IMR-90 (cell line): Measurements from ENCODE around the gene WDR45B. TPM values are rescaled to one million over a fixed set of nuclear protein-coding genes. Genes with fewer than 3 reads are reported as not detected.

Source experiments
- ATAC-seq: fragments of 200-7000 bp; cut with Tn5 transposase; 2 replicates; pipeline ENCODE4 v1.9.1; 2020; ENCODE audit warnings: low read depth, mild to moderate bottlenecking, moderate library complexity
- BruUV-seq: library from RNA; stranded (reverse); fragments of 400-500 nt; replicated peaks from 2 replicates; lab custom pipeline; 2021; lab: Mats Ljungman, UMichigan
- CTCF ChIA-PET: fragments of 300-600 bp; formaldehyde crosslinking; extraction: SDS; loops from one replicate; lab custom pipeline; 2021; ENCODE audit warnings: antibody characterized with exemption; lab: Yijun Ruan, JAX
- POLR2A ChIA-PET: fragments of 300-600 bp; sonication (Branson Sonifier 250); formaldehyde crosslinking; loops from one replicate; lab custom pipeline; 2022; ENCODE audit warnings: antibody characterized with exemption; ENCODE audit not compliant: unreplicated experiment; lab: Charles Lee
- DNase-seq: peaks from one replicate; pipeline ENCODE4 v3.0.0; 2013
- H2AFZ ChIP-seq: replicated peaks from 2 replicates; pipeline ENCODE3; 2013; ENCODE audit warnings: low read length, mild to moderate bottlenecking; ENCODE audit not compliant: poor library complexity
- H2AK5ac ChIP-seq: 2 replicates; pipeline ENCODE4 v1.6.1; 2013; ENCODE audit warnings: low read depth, low read length, inconsistent platforms
- H2AK9ac ChIP-seq: replicated peaks from 2 replicates; pipeline ENCODE3; 2013; ENCODE audit warnings: mild to moderate bottlenecking, low read depth, low read length, moderate library complexity; ENCODE audit not compliant: poor library complexity
- H2BK120ac ChIP-seq: 2 replicates; pipeline ENCODE4 v1.6.1; 2013; ENCODE audit warnings: low read depth, low read length, inconsistent platforms
- H2BK15ac ChIP-seq: 3 replicates; pipeline ENCODE4 v1.6.1; 2013; ENCODE audit warnings: low read depth, low read length, inconsistent platforms
- H2BK20ac ChIP-seq: 2 replicates; pipeline ENCODE4 v1.6.1; 2013; ENCODE audit warnings: low read depth, mild to moderate bottlenecking, inconsistent platforms, low read length, moderate library complexity
- H2BK5ac ChIP-seq: 2 replicates; pipeline ENCODE4 v1.6.1; 2013; ENCODE audit warnings: mild to moderate bottlenecking, low read depth, low read length, inconsistent platforms; ENCODE audit not compliant: poor library complexity, severe bottlenecking
- H3K14ac ChIP-seq: replicated peaks from 2 replicates; pipeline ENCODE4 v1.6.1; 2013; ENCODE audit warnings: low read depth, low read length, inconsistent platforms
- H3K18ac ChIP-seq: 2 replicates; pipeline ENCODE4 v1.6.1; 2013; ENCODE audit warnings: low read depth, low read length, control low read depth
- H3K23ac ChIP-seq: 2 replicates; pipeline ENCODE4 v1.6.1; 2013; ENCODE audit warnings: low read depth, low read length, inconsistent platforms
- H3K27ac ChIP-seq: 2 replicates; pipeline ENCODE4 v1.5.1; 2013; ENCODE audit warnings: mild to moderate bottlenecking, control low read depth, low read length; ENCODE audit not compliant: insufficient read depth
- H3K27me3 ChIP-seq: 2 replicates; pipeline ENCODE4 v1.6.1; 2013; ENCODE audit warnings: low read length; ENCODE audit not compliant: control insufficient read depth, insufficient read depth
- H3K36me3 ChIP-seq: 2 replicates; pipeline ENCODE4 v1.6.1; 2013; ENCODE audit warnings: low read length, mixed read lengths; ENCODE audit not compliant: control insufficient read depth, insufficient read depth
- H3K4ac ChIP-seq: 2 replicates; pipeline ENCODE4 v1.6.1; 2013; ENCODE audit warnings: low read depth, low read length, inconsistent platforms
- H3K4me1 ChIP-seq: 2 replicates; pipeline ENCODE4 v1.6.1; 2013; ENCODE audit warnings: low read length, mixed read lengths; ENCODE audit not compliant: control insufficient read depth, insufficient read depth
- H3K4me2 ChIP-seq: 2 replicates; pipeline ENCODE4 v1.6.1; 2013; ENCODE audit warnings: low read depth, mild to moderate bottlenecking, control low read depth, low read length, moderate library complexity
- H3K4me3 ChIP-seq: 2 replicates; pipeline ENCODE4 v1.5.1; 2013; ENCODE audit warnings: low read depth, mild to moderate bottlenecking, control low read depth, low read length, moderate library complexity; ENCODE audit not compliant: insufficient read depth
- H3K56ac ChIP-seq: 2 replicates; pipeline ENCODE4 v1.6.1; 2013; ENCODE audit warnings: low read length, inconsistent platforms; ENCODE audit not compliant: insufficient read depth; ENCODE audit errors: extremely low read depth
- H3K79me1 ChIP-seq, 2 experiments: 2 replicates each; pipeline ENCODE4 v1.6.1; 2013; ENCODE audit warnings: low read length in 2 of 2, inconsistent platforms in 1 of 2, low read depth in 1 of 2
- H3K9ac ChIP-seq: 2 replicates; pipeline ENCODE4 v1.6.1; 2013; ENCODE audit warnings: low read depth, low read length, control low read depth
- H3K9me1 ChIP-seq: 2 replicates; pipeline ENCODE4 v1.6.1; 2013; ENCODE audit warnings: low read length, inconsistent platforms; ENCODE audit not compliant: insufficient read depth
- H3K9me3 ChIP-seq: 2 replicates; pipeline ENCODE4 v1.6.1; 2013; ENCODE audit warnings: low read length; ENCODE audit not compliant: control insufficient read depth, insufficient read depth
- H4K20me1 ChIP-seq: 2 replicates; pipeline ENCODE4 v1.6.1; 2013; ENCODE audit warnings: low read length, inconsistent platforms; ENCODE audit not compliant: insufficient read depth
- H4K5ac ChIP-seq: 2 replicates; pipeline ENCODE4 v1.6.1; 2013; ENCODE audit warnings: mild to moderate bottlenecking, low read depth, low read length, control low read depth
- H4K8ac ChIP-seq, 2 experiments: 2 replicates each; pipeline ENCODE4 v1.6.1; 2013; ENCODE audit warnings: low read depth in 2 of 2, low read length in 2 of 2, control low read depth in 1 of 2, inconsistent platforms in 1 of 2
- H4K91ac ChIP-seq: 2 replicates; pipeline ENCODE4 v1.6.1; 2013; ENCODE audit warnings: low read depth, low read length, inconsistent platforms; ENCODE audit not compliant: insufficient read depth
- BHLHE40 ChIP-seq: fragments of 150-350 bp; IDR thresholded peaks from 2 replicates; pipeline ENCODE4 v1.6.1; 2016; ENCODE audit warnings: mild to moderate bottlenecking, low read depth, low read length
- CEBPB ChIP-seq: IDR thresholded peaks from 2 replicates; pipeline ENCODE4 v1.6.1; 2012; ENCODE audit warnings: low read depth, low read length, improper control_type of control experiment
- CTCF ChIP-seq: conservative IDR thresholded peaks from 2 replicates; pipeline ENCODE4 v1.5.1; 2012; ENCODE audit warnings: mild to moderate bottlenecking, low read depth, low read length, improper control_type of control experiment
- MXI1 ChIP-seq: IDR thresholded peaks from 2 replicates; pipeline ENCODE4 v1.6.1; 2012; ENCODE audit warnings: low read depth, mild to moderate bottlenecking, low read length, moderate library complexity, borderline replicate concordance
- NFE2L2 ChIP-seq: fragments of 150-350 bp; IDR thresholded peaks from 2 replicates; pipeline ENCODE4 v1.6.1; 2016; ENCODE audit warnings: low read depth, mild to moderate bottlenecking, low read length
- POLR2A ChIP-seq: IDR thresholded peaks from 2 replicates; pipeline ENCODE4 v1.6.1; 2012; ENCODE audit warnings: mild to moderate bottlenecking, low read depth, low read length
- RFX5 ChIP-seq: IDR thresholded peaks from 2 replicates; pipeline ENCODE4 v1.8.0; 2012; ENCODE audit warnings: low read depth, mild to moderate bottlenecking, low read length, moderate library complexity
- SMC3 ChIP-seq: fragments of 150-350 bp; IDR thresholded peaks from 2 replicates; pipeline ENCODE4 v1.6.1; 2016; ENCODE audit warnings: low read depth, mild to moderate bottlenecking, antibody characterized with exemption, low read length, moderate library complexity
- WGBS, 2 experiments: methylation state at CpG; one replicate each; pipeline versions ENCODE4 v1.1.5 to v1.1.7; 2013; ENCODE audit warnings: missing lambda C conversion rate in 2 of 2; ENCODE audit not compliant: insufficient read length in 1 of 2; ENCODE audit errors: extremely low coverage in 2 of 2; 5-methylcytosine and 5-hydroxymethylcytosine counted together
- dilution Hi-C: fragments of 300-500 bp; cut with HindIII; formaldehyde crosslinking; loops from one replicate; pipeline ENCODE4 v1.14.3; 2018; ENCODE audit warnings: low sequenced_read_pairs; ENCODE audit not compliant: unreplicated experiment
- in situ Hi-C: fragments of 300-500 bp; cut with MboI; formaldehyde crosslinking; loops from 3 replicates; pipeline ENCODE4 v1.14.3; 2019; ENCODE audit warnings: low sequenced_read_pairs, inconsistent platforms, mixed read lengths
- intact Hi-C: fragments of 100-400 bp; cut with micrococcal nuclease; formaldehyde crosslinking; loops from 2 replicates; pipeline ENCODE4 v1.10.0; 2022
- polyA plus RNA-seq, 3 experiments: library from polyadenylated mRNA; depleted of rRNA; stranded (reverse); fragments of >200 nt; gene quantifications; 2 replicates each; pipeline ENCODE4 v1.2.3, GENCODE V29; 2012; ENCODE audit warnings: low replicate concordance in 1 of 3
- total RNA-seq: library from RNA; depleted of rRNA; stranded (reverse); fragments of >200 nt; gene quantifications from 2 replicates; pipeline ENCODE4 v1.2.3, GENCODE V29; 2012

WDR45B gene
- total and polyA plus RNA-seq, 2 of the 4 experiments (the other 2 are of a cell fraction): 98.2 to 110 TPM

DNA sequence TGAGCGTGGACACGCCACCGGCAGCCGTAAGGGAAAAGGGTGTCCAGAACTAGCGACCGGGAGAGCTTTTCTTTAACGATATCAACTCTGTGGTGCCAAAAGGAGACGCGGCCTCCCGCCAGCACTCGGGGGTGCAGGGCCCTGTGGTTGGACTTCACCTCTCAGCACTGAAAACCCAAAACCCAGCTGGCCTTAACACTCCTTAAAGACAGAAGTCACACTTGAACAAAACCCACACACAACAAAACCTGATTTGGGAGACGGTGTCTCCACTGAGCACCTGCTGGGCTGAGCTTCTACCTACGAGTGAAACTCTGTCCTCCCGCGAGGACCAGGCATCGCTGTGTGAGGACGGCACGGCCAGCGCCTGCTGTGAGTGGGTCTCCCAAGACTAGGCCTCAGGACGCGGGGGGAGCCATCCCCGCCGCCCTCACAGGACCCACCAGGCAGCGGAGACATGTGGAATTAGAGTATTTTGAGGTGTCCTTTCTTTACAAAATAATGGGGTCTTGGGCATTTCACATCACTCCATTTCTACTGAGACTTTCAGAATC is 46.7 kb downstream of the WDR45B start:
- intact Hi-C loops: no loop called here
- H3K27me3 ChIP-seq: no peaks in the 10 kb centered on the region
- H4K20me1 ChIP-seq: peaks cover 12% of the 10 kb centered on the region
- peaks cover 7% of the 10 kb centered on the region for H3K4me1 ChIP-seq
- no peak overlapping the region for H2BK15ac ChIP-seq
- H4K5ac ChIP-seq: no peak overlapping the region
- DNase-seq: no peak
- ChIA-PET CTCF (no interaction called here), POLR2A (no interaction called here)
- no peak overlapping the region for H2AK5ac ChIP-seq
- H2AFZ ChIP-seq: no peak overlapping the region
- no peak overlapping the region for H2BK20ac ChIP-seq
- no peak overlapping the region for H2BK5ac ChIP-seq
- no peak for TF ChIP-seq SMC3
- TF ChIP-seq MXI1: no peak
- TF ChIP-seq NFE2L2: no peak
- TF ChIP-seq RFX5: no peak
- TF ChIP-seq POLR2A: no peak
- TF ChIP-seq BHLHE40: no peak
- no peak for TF ChIP-seq CEBPB
- TF ChIP-seq CTCF: no peak
- no peak overlapping the region for H2BK120ac ChIP-seq
- no peak overlapping the region for H3K4me2 ChIP-seq
- no peak overlapping the region for H3K14ac ChIP-seq
- no peaks in the 10 kb centered on the region for H3K9me3 ChIP-seq
- in situ Hi-C loops: no loop called here
- H3K79me1 ChIP-seq: peaks cover 21 to 87% of the 10 kb centered on the region in 2 experiments
- no peak overlapping the region for H2AK9ac ChIP-seq
- no peak overlapping the region for H3K27ac ChIP-seq
- no peak overlapping the region for H3K9ac ChIP-seq
- H3K4ac ChIP-seq: no peak overlapping the region
- no peak overlapping the region for H3K56ac ChIP-seq
- TSS peak; percentile 48 for BruUV-seq
- no peak overlapping the region for H3K4me3 ChIP-seq
- H3K9me1 ChIP-seq: peaks cover 11% of the 10 kb centered on the region
- no peak overlapping the region for H4K8ac ChIP-seq
- H4K91ac ChIP-seq: no peak overlapping the region
- no peak overlapping the region for H3K23ac ChIP-seq
- H3K18ac ChIP-seq: no peak overlapping the region
- H3K36me3 ChIP-seq: peaks cover 77% of the 10 kb centered on the region
- dilution Hi-C loops: no loop called here
- WGBS, 2 experiments: 92% methylated on average over 6 of the region's 24 CpGs; no CpG with 5 or more reads in 1 of the 2 experiments
- ATAC-seq: no peak
